Panc1 (cell line): ENCODE results near the gene SHOX.

ENCODE experiments used
- POLR2AphosphoS5 ChIP-seq: IDR thresholded peaks from 2 replicates; pipeline ENCODE4 v1.6.1; 2012; ENCODE audit warnings: mild to moderate bottlenecking, low read depth, low read length, moderate library complexity
- SIN3A ChIP-seq: IDR thresholded peaks from 2 replicates; pipeline ENCODE4 v1.6.1; 2012; ENCODE audit warnings: low read depth, mild to moderate bottlenecking, low read length, moderate library complexity, borderline replicate concordance; ENCODE audit not compliant: insufficient read depth
- TF ChIP-seq, protein P1 (sequence below): fragments of 450-650 bp; IDR thresholded peaks from 2 replicates; pipeline ENCODE4 v1.5.1; 2017; ENCODE audit warnings: mild to moderate bottlenecking
- TF ChIP-seq, protein P2 (sequence below), 2 experiments: IDR thresholded peaks; 2 replicates each; pipeline ENCODE4 v1.6.1; 2011 to 2012; ENCODE audit warnings: low read depth in 2 of 2, control low read depth in 1 of 2, low read length in 1 of 2, mild to moderate bottlenecking in 1 of 2, moderate library complexity in 1 of 2; ENCODE audit not compliant: insufficient read depth in 1 of 2

DNA sequence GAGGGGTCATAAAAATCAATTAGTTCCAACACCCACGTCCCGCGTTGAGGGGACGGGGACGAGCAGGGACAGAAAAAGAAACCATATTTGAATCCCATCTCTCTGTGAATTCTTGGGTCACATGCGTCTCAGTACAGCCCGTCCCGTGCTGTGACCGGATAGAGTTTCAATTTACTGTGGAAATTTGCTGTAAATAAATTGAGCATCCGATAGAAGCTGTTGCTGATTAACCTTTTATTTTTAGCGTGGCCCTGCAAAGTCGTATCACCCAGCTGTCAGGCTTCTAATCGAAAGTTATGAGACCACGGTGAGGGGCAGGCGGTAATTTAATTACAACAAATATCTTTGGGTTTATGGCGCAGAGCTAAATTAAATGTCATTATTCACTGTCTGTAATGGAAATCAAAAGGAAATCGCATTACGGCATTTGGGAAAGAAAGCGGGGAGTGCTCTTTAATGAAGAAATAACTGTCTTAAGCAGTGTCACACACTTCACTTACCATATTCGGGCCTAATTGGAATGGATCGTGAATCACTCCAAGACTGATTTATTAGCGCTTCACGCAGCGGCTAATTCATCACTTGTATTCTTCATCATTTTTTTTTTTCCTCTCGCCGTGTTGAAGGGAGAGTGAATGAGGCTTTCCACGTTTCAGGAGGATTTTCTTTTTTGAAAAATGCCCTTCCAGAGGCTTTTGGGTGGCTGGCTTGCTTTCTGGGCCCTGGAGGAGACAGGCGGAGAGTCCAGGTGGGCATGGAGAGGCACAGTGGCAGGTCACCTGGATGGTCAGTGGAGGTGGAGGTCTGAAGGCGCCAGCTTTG, 7.3 kb downstream of the SHOX start:
- TF ChIP-seq, protein P1, sequence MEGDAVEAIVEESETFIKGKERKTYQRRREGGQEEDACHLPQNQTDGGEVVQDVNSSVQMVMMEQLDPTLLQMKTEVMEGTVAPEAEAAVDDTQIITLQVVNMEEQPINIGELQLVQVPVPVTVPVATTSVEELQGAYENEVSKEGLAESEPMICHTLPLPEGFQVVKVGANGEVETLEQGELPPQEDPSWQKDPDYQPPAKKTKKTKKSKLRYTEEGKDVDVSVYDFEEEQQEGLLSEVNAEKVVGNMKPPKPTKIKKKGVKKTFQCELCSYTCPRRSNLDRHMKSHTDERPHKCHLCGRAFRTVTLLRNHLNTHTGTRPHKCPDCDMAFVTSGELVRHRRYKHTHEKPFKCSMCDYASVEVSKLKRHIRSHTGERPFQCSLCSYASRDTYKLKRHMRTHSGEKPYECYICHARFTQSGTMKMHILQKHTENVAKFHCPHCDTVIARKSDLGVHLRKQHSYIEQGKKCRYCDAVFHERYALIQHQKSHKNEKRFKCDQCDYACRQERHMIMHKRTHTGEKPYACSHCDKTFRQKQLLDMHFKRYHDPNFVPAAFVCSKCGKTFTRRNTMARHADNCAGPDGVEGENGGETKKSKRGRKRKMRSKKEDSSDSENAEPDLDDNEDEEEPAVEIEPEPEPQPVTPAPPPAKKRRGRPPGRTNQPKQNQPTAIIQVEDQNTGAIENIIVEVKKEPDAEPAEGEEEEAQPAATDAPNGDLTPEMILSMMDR, result no peak
- TF ChIP-seq, protein P2, sequence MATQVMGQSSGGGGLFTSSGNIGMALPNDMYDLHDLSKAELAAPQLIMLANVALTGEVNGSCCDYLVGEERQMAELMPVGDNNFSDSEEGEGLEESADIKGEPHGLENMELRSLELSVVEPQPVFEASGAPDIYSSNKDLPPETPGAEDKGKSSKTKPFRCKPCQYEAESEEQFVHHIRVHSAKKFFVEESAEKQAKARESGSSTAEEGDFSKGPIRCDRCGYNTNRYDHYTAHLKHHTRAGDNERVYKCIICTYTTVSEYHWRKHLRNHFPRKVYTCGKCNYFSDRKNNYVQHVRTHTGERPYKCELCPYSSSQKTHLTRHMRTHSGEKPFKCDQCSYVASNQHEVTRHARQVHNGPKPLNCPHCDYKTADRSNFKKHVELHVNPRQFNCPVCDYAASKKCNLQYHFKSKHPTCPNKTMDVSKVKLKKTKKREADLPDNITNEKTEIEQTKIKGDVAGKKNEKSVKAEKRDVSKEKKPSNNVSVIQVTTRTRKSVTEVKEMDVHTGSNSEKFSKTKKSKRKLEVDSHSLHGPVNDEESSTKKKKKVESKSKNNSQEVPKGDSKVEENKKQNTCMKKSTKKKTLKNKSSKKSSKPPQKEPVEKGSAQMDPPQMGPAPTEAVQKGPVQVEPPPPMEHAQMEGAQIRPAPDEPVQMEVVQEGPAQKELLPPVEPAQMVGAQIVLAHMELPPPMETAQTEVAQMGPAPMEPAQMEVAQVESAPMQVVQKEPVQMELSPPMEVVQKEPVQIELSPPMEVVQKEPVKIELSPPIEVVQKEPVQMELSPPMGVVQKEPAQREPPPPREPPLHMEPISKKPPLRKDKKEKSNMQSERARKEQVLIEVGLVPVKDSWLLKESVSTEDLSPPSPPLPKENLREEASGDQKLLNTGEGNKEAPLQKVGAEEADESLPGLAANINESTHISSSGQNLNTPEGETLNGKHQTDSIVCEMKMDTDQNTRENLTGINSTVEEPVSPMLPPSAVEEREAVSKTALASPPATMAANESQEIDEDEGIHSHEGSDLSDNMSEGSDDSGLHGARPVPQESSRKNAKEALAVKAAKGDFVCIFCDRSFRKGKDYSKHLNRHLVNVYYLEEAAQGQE (IDR thresholded peaks at IDR 0.05; ENCODE audit: insufficient read depth in 1 of 2, low read depth in 2 of 2, low read length in 1 of 2), result no peak
- TF ChIP-seq POLR2AphosphoS5 (no peak), SIN3A (no peak)
